ENCODE measurements around the gene TPPP.

GRCh38 chr5:645421-645820 is 47.7 kb downstream of the TPPP start:
- no peak for TF ChIP-seq SPI1 (IDR thresholded peaks at IDR 0.05; ENCODE audit: low read depth, low read length)
- no peak for TF ChIP-seq POLR2AphosphoS5 (IDR thresholded peaks at IDR 0.05; ENCODE audit: low read depth, low read length)
